Liver (tissue), 9 donors: ENCODE results near the gene EXOC4. TPM values are rescaled to one million over a fixed set of nuclear protein-coding genes. Genes with fewer than 3 reads are reported as not detected.

Source experiments
- DNase-seq: peaks from one replicate; pipeline ENCODE4 v3.0.0-alpha.2; 2017; ENCODE audit warnings: low spot score
- H3K27ac ChIP-seq, 2 donors: one replicate each; pipeline ENCODE4 v1.7.0; 2013; ENCODE audit warnings: inconsistent platforms in 2 of 2, low read length in 2 of 2, control low read depth in 1 of 2, low read depth in 1 of 2, mild to moderate bottlenecking in 1 of 2
- H3K27me3 ChIP-seq, 4 donors: one replicate each; pipeline versions ENCODE4 v1.6.1 to v1.7.0; 2013; ENCODE audit warnings: low read length in 3 of 4, inconsistent platforms in 1 of 4, mild to moderate bottlenecking in 1 of 4, moderate library complexity in 1 of 4; ENCODE audit not compliant: control insufficient read depth in 4 of 4, insufficient read depth in 4 of 4
- H3K36me3 ChIP-seq, 4 donors: one replicate each; pipeline versions ENCODE4 v1.6.1 to v1.7.0; 2013; ENCODE audit warnings: low read length in 3 of 4, mild to moderate bottlenecking in 3 of 4, low read depth in 1 of 4, moderate library complexity in 1 of 4; ENCODE audit not compliant: control insufficient read depth in 4 of 4, insufficient read depth in 3 of 4
- H3K4me1 ChIP-seq, 4 donors: one replicate each; pipeline versions ENCODE4 v1.6.1 to v1.7.0; 2013; ENCODE audit warnings: low read length in 3 of 4, mild to moderate bottlenecking in 3 of 4, moderate library complexity in 1 of 4; ENCODE audit not compliant: control insufficient read depth in 4 of 4, insufficient read depth in 4 of 4
- H3K4me3 ChIP-seq, 3 donors: one replicate each; pipeline versions ENCODE4 v1.6.1 to v1.7.0; 2013; ENCODE audit warnings: low read length in 3 of 3, control low read depth in 1 of 3, low read depth in 1 of 3, mild to moderate bottlenecking in 1 of 3
- H3K9ac ChIP-seq, 2 donors: one replicate each; pipeline ENCODE4 v1.7.0; 2013; ENCODE audit warnings: low read length in 2 of 2, mild to moderate bottlenecking in 2 of 2, moderate library complexity in 2 of 2, control low read depth in 1 of 2, low read depth in 1 of 2
- H3K9me3 ChIP-seq, 4 donors: one replicate each; pipeline versions ENCODE4 v1.6.1 to v1.7.0; 2013; ENCODE audit warnings: low read length in 3 of 4; ENCODE audit not compliant: control insufficient read depth in 4 of 4
- EGR1 ChIP-seq, 2 donors: IDR thresholded peaks; 2 replicates each; pipeline ENCODE4 v1.6.1; 2016 to 2018; ENCODE audit warnings: antibody characterized with exemption in 2 of 2, low read depth in 2 of 2
- FOXA1 ChIP-seq: IDR thresholded peaks from 2 replicates; pipeline ENCODE4 v1.6.1; 2016; ENCODE audit warnings: antibody characterized with exemption
- FOXA2 ChIP-seq: IDR thresholded peaks from 2 replicates; pipeline ENCODE4 v1.6.1; 2016; ENCODE audit warnings: antibody characterized with exemption
- GABPA ChIP-seq, 2 donors: IDR thresholded peaks in 1 of 2; conservative IDR thresholded peaks in 1 of 2; 2 replicates each; pipeline ENCODE4 v1.6.1; 2016; ENCODE audit warnings: antibody characterized with exemption in 2 of 2, mild to moderate bottlenecking in 1 of 2, moderate library complexity in 1 of 2
- HNF4A ChIP-seq, 2 donors: conservative IDR thresholded peaks; 2 replicates each; pipeline ENCODE4 v1.6.1; 2016; ENCODE audit warnings: antibody characterized with exemption in 2 of 2, mild to moderate bottlenecking in 2 of 2
- HNF4G ChIP-seq: IDR thresholded peaks from 2 replicates; pipeline ENCODE4 v1.6.1; 2016; ENCODE audit warnings: antibody characterized with exemption
- JUND ChIP-seq, 2 donors: IDR thresholded peaks; 2 replicates each; pipeline ENCODE4 v1.6.1; 2016; ENCODE audit warnings: antibody characterized with exemption in 2 of 2
- NR2F2 ChIP-seq: IDR thresholded peaks from 2 replicates; pipeline ENCODE4 v1.6.1; 2016; ENCODE audit warnings: antibody characterized with exemption
- RAD21 ChIP-seq, 2 donors: IDR thresholded peaks; 2 replicates each; pipeline ENCODE4 v1.6.1; 2016; ENCODE audit warnings: antibody characterized with exemption in 2 of 2, mild to moderate bottlenecking in 2 of 2
- REST ChIP-seq: IDR thresholded peaks from 2 replicates; pipeline ENCODE4 v1.6.1; 2016; ENCODE audit warnings: antibody characterized with exemption, mild to moderate bottlenecking
- RXRA ChIP-seq, 2 donors: IDR thresholded peaks; 2 replicates each; pipeline ENCODE4 v1.6.1; 2017 to 2018; ENCODE audit warnings: antibody characterized with exemption in 2 of 2, mild to moderate bottlenecking in 1 of 2
- SP1 ChIP-seq: IDR thresholded peaks from 2 replicates; pipeline ENCODE4 v1.6.1; 2018; ENCODE audit warnings: antibody characterized with exemption, mild to moderate bottlenecking
- TAF1 ChIP-seq: conservative IDR thresholded peaks from 2 replicates; pipeline ENCODE4 v1.6.1; 2016; ENCODE audit warnings: antibody characterized with exemption, mild to moderate bottlenecking
- YY1 ChIP-seq: IDR thresholded peaks from 2 replicates; pipeline ENCODE4 v1.6.1; 2016; ENCODE audit warnings: antibody characterized with exemption, mild to moderate bottlenecking
- ZBTB33 ChIP-seq: IDR thresholded peaks from 2 replicates; pipeline ENCODE4 v1.6.1; 2016; ENCODE audit warnings: antibody characterized with exemption
- WGBS: extraction: QIAGEN DNeasy Blood & Tissue Kit; methylation state at CpG from one replicate; pipeline ENCODE4 v1.1.7; 2013; 5-methylcytosine and 5-hydroxymethylcytosine counted together
- polyA plus RNA-seq, 2 donors: library from polyadenylated mRNA; stranded (reverse) in 1 of 2; unstranded in 1 of 2; fragments of 200-250 nt in 1 of 2; fragments of >200 nt in 1 of 2; fragmentation: Nextera tagmentation in 1 of 2; extraction: Ambion mirVana in 1 of 2; gene quantifications; one replicate each; pipeline versions ENCODE4 v1.2.1 to v1.2.3, GENCODE V29; 2013 to 2015
- total RNA-seq, 2 donors: library from RNA; depleted of rRNA; stranded (reverse); fragments of >200 nt; gene quantifications; one replicate each; pipeline ENCODE4 v1.2.3, GENCODE V29; 2014
- TF ChIP-seq, protein P1 (sequence below): IDR thresholded peaks from 2 replicates; pipeline ENCODE4 v1.6.1; 2016; ENCODE audit warnings: antibody characterized with exemption
- TF ChIP-seq, protein P2 (sequence below): IDR thresholded peaks from 2 replicates; pipeline ENCODE4 v1.6.1; 2016; ENCODE audit warnings: antibody characterized with exemption
- TF ChIP-seq, protein P3 (sequence below): fragments of 150-350 bp; IDR thresholded peaks from 2 replicates; pipeline ENCODE4 v1.5.1; 2017; ENCODE audit warnings: improper control_type of control experiment, low read depth, low read length; ENCODE audit not compliant: missing input control
- donor health status: healthy.
- donor health status: healthy.
- donor health status: healthy.
- donor health status: healthy.
- donor health status: healthy.

Gene EXOC4
- total and polyA plus RNA-seq, 4 donors: 9.5 to 55.9 (median 23.6) TPM

- Histone ChIP-seq H3K4me3 (no peak overlapping the region), H3K27me3 (no peaks in the 10 kb centered on the region), H3K4me1 (no peaks in the 10 kb centered on the region), H3K9me3 (no peaks in the 10 kb centered on the region), H3K36me3 (no peaks in the 10 kb centered on the region), H3K27ac (no peak overlapping the region), H3K9ac (no peak overlapping the region)
- no peak for DNase-seq
- TF ChIP-seq, protein P1, sequence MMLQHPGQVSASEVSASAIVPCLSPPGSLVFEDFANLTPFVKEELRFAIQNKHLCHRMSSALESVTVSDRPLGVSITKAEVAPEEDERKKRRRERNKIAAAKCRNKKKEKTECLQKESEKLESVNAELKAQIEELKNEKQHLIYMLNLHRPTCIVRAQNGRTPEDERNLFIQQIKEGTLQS: no peak
- no peak for TF ChIP-seq RXRA (IDR thresholded peaks at IDR 0.05)
Measured at GRCh38 chr7:133265821-133266220, 12.9 kb downstream of the EXOC4 start.

- Histone ChIP-seq H3K4me3 (no peak overlapping the region), H3K27me3 (no peaks in the 10 kb centered on the region), H3K36me3 (no peaks in the 10 kb centered on the region), H3K9me3 (no peaks in the 10 kb centered on the region), H3K27ac (no peak overlapping the region), H3K9ac (no peak overlapping the region), H3K4me1 (no peaks in the 10 kb centered on the region)
- no peak for TF ChIP-seq SP1
- TF ChIP-seq NR2F2: no peak
- no peak for TF ChIP-seq ZBTB33
- TF ChIP-seq JUND (IDR thresholded peaks at IDR 0.05): no peak
- TF ChIP-seq YY1: no peak
- TF ChIP-seq, protein P2, sequence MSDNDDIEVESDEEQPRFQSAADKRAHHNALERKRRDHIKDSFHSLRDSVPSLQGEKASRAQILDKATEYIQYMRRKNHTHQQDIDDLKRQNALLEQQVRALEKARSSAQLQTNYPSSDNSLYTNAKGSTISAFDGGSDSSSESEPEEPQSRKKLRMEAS: no peak
- no peak for TF ChIP-seq EGR1 (IDR thresholded peaks at IDR 0.05; ENCODE audit: low read depth in 2 of 2)
- no peak for DNase-seq
- WGBS: 84% methylated on average over 2 of the region's 2 CpGs
Measured at GRCh38 chr7:133268355-133268754, 15.5 kb downstream of the EXOC4 start.

DNA sequence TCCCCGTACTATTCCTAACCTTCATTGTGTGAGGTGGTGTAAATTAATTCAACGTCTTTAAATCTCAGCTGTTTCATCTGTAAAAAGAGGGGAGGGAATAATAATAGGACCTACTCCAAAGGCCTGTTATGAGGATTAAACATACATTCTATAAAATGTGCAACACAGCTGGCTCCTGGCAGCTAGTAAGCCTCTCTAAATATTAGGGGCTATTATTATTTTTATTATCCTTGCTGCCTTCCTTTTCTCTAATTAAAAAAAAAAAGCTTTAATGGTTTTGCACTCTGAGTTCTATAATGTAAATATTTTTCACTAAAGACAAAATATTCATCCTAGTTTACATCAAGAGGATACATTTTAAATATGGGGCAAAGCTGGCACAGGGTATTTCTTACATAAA lies 19.5 kb downstream of the EXOC4 start:
- Histone ChIP-seq H3K27me3 (no peaks in the 10 kb centered on the region), H3K27ac (no peak overlapping the region), H3K9ac (no peak overlapping the region), H3K4me3 (no peak overlapping the region), H3K36me3 (peaks cover 4 to 8% (median 6%) of the 10 kb centered on the region in 4 donors), H3K4me1 (no peaks in the 10 kb centered on the region), H3K9me3 (no peaks in the 10 kb centered on the region)
- TF ChIP-seq, protein P3, sequence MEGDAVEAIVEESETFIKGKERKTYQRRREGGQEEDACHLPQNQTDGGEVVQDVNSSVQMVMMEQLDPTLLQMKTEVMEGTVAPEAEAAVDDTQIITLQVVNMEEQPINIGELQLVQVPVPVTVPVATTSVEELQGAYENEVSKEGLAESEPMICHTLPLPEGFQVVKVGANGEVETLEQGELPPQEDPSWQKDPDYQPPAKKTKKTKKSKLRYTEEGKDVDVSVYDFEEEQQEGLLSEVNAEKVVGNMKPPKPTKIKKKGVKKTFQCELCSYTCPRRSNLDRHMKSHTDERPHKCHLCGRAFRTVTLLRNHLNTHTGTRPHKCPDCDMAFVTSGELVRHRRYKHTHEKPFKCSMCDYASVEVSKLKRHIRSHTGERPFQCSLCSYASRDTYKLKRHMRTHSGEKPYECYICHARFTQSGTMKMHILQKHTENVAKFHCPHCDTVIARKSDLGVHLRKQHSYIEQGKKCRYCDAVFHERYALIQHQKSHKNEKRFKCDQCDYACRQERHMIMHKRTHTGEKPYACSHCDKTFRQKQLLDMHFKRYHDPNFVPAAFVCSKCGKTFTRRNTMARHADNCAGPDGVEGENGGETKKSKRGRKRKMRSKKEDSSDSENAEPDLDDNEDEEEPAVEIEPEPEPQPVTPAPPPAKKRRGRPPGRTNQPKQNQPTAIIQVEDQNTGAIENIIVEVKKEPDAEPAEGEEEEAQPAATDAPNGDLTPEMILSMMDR: no peak
- no peak for TF ChIP-seq HNF4G
- TF ChIP-seq HNF4A (conservative IDR thresholded peaks at IDR 0.05): no peak
- TF ChIP-seq, protein P2: no peak
- no peak for TF ChIP-seq RXRA (IDR thresholded peaks at IDR 0.05)
- no peak for TF ChIP-seq JUND (IDR thresholded peaks at IDR 0.05)
- TF ChIP-seq YY1: no peak
- TF ChIP-seq FOXA2: no peak
- no peak for TF ChIP-seq TAF1
- TF ChIP-seq NR2F2: no peak
- TF ChIP-seq SP1: no peak
- TF ChIP-seq EGR1 (IDR thresholded peaks at IDR 0.05; ENCODE audit: low read depth in 2 of 2): no peak
- no peak for TF ChIP-seq REST
- no peak for TF ChIP-seq RAD21 (IDR thresholded peaks at IDR 0.05)
- TF ChIP-seq, protein P1: no peak
- no peak for TF ChIP-seq FOXA1
- no peak for TF ChIP-seq ZBTB33
- TF ChIP-seq GABPA (IDR thresholded peaks at IDR 0.05 in 1 of 2, conservative IDR thresholded peaks at IDR 0.05 in 1 of 2): no peak
- 95% methylated on average over 2 of the region's 2 CpGs for WGBS
- DNase-seq: no peak
